Activated CD8-positive, alpha-beta T cell treated with anti-CD3 and anti-CD28 coated beads, Interleukin-2, amount 10 ng/mL, durations not matched to agents 7 days and 5 days (primary cell): ENCODE results near the gene BAZ2A. TPM values are rescaled to one million over a fixed set of nuclear protein-coding genes. Genes with fewer than 3 reads are reported as not detected.

Experiments used
- ATAC-seq: fragments of 150-1000 bp; cut with Tn5 transposase; one replicate; pipeline ENCODE4 v1.10.0; 2021; ENCODE audit warnings: moderate library complexity
- CTCF ChIA-PET: fragments of 350-600 bp; sonication (Branson Sonifier 250); formaldehyde crosslinking; loops from one replicate; lab custom pipeline; 2021; ENCODE audit warnings: antibody characterized with exemption; lab: Charles Lee
- POLR2A ChIA-PET: fragments of 350-600 bp; sonication (Branson Sonifier 250); formaldehyde crosslinking; loops from one replicate; lab custom pipeline; 2021; ENCODE audit warnings: antibody characterized with exemption; lab: Charles Lee
- DNase-seq: peaks from one replicate; pipeline ENCODE4 v3.0.0-alpha.2; 2020
- H3K27ac Mint-ChIP-seq: one replicate; pipeline ENCODE4 v1.8.0; 2021; ENCODE audit warnings: mild to moderate bottlenecking, mixed read lengths
- H3K27me3 Mint-ChIP-seq: one replicate; pipeline ENCODE4 v1.8.0; 2021; ENCODE audit warnings: low read depth, mixed read lengths
- H3K36me3 Mint-ChIP-seq: one replicate; pipeline ENCODE4 v1.8.0; 2021; ENCODE audit warnings: low read depth, mixed read lengths
- H3K4me1 Mint-ChIP-seq: one replicate; pipeline ENCODE4 v1.8.0; 2021; ENCODE audit warnings: low read depth, mixed read lengths
- H3K4me3 Mint-ChIP-seq: one replicate; pipeline ENCODE4 v1.8.0; 2021; ENCODE audit warnings: mild to moderate bottlenecking, mixed read lengths
- H3K9me3 Mint-ChIP-seq: one replicate; pipeline ENCODE4 v1.8.0; 2022; ENCODE audit warnings: mixed read lengths; ENCODE audit not compliant: insufficient read depth
- total RNA-seq, 2 experiments: library from RNA; stranded (reverse); gene quantifications; one replicate each; pipeline ENCODE4 v1.2.3, GENCODE V29; 2021

BAZ2A gene
- total RNA-seq, 2 experiments from 2014 or later = 92.2 to 96.0 TPM

DNA sequence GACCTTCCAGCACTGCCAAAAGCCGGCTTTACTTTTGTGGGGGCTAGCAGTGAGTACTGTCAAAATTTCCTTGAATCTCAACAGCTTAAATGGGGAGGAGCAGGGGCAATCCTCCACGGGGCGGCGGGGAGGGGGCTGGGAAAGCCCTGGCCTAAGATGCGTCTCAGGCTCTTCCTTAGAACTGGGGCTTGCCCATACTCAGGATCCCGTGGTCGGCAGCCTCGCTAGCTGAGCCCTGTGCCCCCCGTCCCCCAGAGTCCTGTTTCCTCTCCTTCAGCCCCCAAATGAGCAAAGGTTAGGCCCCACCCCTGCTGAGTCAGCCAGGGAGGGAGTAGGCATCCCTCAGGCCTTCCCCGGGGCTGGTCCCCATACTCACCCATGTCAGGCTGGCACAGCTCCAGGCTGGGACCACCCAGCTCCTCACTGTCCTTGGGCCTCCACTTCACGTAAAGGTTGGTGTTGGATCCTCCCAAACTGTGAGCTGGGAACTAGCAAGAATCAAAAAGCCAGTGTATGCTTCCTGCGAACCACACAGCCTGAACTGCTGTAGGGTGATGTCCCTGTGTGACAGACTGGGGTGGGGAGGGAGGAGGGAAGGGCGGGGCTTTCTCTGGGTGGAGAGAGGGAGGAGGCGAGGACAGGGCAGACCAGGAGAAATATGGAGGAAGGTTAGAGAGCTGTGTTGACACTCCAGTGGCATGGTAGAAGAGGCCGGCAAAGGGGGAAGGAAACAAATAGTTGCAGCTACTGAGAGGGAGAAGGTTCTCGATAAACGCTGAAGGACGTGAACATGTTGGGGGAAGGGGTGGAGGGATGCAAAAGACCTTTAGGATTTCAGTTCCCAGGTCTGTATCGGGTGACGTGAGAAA, 5.9 kb upstream of the BAZ2A start:
- Mint-ChIP-seq H3K4me1 (peaks cover 70% of the 10 kb centered on the region), H3K9me3 (no peaks in the 10 kb centered on the region)

DNA sequence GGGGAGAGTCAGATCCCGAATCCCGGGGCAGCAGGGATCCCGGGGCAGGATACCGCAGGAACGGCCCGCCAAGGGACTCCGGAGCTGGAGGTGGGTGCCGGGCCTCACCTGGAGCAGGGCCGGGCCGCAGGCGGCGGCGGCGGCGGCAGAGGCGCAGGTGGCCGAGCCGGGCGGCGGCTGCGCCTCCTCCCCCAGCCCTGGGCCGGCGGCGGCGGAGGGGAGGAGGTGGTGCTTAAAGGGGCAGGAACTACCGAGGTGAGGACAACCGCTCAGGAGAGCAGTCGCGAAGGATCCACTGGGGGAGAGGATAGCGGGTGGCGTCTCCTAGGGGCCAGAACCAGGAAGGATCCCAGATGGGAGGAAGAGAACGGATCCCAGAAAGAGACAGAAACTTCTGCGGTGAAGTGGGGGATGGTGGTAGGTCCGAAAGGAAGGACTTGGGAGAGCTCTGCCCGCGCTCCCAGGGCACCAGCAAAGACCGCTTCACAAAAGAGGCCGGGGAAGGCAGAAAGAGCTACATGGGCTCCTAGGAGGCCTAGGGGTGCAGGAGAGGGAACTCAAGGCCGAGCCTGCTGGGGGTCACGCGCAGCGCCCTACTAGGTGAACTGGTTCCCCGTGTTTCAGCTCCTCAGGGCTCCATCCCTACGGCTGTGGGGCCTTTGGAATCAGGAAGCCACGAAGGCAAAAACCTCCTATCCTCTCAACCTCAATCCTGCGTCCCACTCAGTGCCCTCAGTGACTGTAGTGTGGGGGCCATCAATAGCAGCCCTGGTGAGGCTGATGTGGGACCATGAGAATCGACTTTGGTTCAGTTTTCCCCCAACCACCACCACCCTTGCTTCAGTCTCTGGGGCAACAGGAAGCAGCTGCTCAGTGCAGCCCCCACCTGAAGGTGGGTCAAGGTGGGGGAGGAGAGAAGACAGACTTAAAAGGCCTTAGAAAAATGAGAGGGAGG, 5.0 kb upstream of the BAZ2A start:
- DNase-seq (peak; percentile 79), ATAC-seq (peak; percentile 52)
- ChIA-PET CTCF (interaction anchor here (0.9 to 4.0 kb wide), 22 partner anchors 7 to 608 kb away, joined by 3 to 50 read pairs (median 10); partner anchors contain the start of genes ATP5F1B, ESYT1, PTGES3 and RBMS2), POLR2A (interaction anchor here (0.5 to 3.7 kb wide), 13 partner anchors 9 to 444 kb away, joined by 3 to 49 read pairs (median 4); partner anchors contain the start of genes ATP5F1B, NACA, PTGES3 and STAT2)
- H3K27me3 Mint-ChIP-seq = no peaks in the 10 kb centered on the region
- H3K4me1 Mint-ChIP-seq = peaks cover 77% of the 10 kb centered on the region
- no peaks in the 10 kb centered on the region for H3K9me3 Mint-ChIP-seq
- peak overlapping the region; percentile 93 for H3K27ac Mint-ChIP-seq
- peaks cover 35% of the 10 kb centered on the region for H3K36me3 Mint-ChIP-seq
- H3K4me3 Mint-ChIP-seq = peak overlapping the region; percentile 88

More for the DNA sequence above, 5.9 kb upstream of the BAZ2A start:
- H3K36me3 Mint-ChIP-seq = peaks cover 34% of the 10 kb centered on the region
- H3K4me3 Mint-ChIP-seq = peak overlapping the region; percentile 88
- ChIA-PET CTCF (interaction anchor here (0.7 to 4.0 kb wide), 44 partner anchors 8 to 509 kb away, joined by 3 to 50 read pairs (median 6); partner anchors contain the start of genes ATP5F1B, ESYT1, NACA and PTGES3), POLR2A (interaction anchor here (0.6 to 3.7 kb wide), 17 partner anchors 8 to 443 kb away, joined by 3 to 49 read pairs (median 4); partner anchors contain the start of genes ATP5F1B, NACA and PTGES3)
- H3K27ac Mint-ChIP-seq = peak overlapping the region; percentile 93
- peak; percentile 93 for DNase-seq
- H3K27me3 Mint-ChIP-seq = no peaks in the 10 kb centered on the region
- ATAC-seq = peak; percentile 76

DNA sequence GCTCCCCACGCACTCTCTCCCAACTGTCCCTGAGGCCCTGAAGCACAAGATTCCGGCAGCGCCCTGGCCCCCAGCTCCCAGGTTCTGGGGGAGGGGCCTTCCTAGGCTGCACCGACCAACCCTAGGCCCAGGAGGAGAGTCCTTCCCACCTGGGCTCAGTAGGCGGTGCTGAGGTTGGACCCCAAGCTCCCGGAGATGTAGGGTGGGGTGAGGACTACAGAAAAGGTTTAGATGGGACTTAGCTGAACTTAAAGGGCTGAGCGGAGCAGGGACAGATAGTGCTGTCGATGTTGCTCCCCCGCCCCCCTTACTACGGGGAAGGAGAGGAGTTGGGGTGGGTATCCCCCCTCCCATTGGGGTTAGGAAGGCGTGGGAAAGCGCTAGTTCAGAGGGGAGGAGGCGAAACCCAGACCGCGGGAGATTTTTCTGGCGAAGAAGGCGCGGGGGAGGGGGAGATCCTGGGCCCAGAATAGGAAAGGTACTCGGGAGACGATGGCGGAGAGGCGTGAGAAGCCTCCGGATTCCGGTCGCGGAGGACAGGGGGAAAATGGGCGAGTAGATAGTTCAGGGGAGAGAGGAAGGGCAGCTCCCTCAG, 4.2 kb upstream of the BAZ2A start:
- Mint-ChIP-seq H3K4me1 (peaks cover 72% of the 10 kb centered on the region), H3K36me3 (peaks cover 30% of the 10 kb centered on the region), H3K4me3 (peak overlapping the region; percentile 88), H3K9me3 (no peaks in the 10 kb centered on the region), H3K27ac (peak overlapping the region; percentile 82), H3K27me3 (no peaks in the 10 kb centered on the region)
- POLR2A ChIA-PET = interaction anchor here (0.5 to 3.7 kb wide), 7 partner anchors 10 to 274 kb away, joined by 3 to 49 read pairs (median 4); partner anchors contain the start of genes ATP5F1B, NACA, PTGES3 and STAT2
- DNase-seq (peak; percentile 43), ATAC-seq (no peak)
- CTCF ChIA-PET = interaction anchor here (1.0 to 4.0 kb wide), 7 partner anchors 9 to 608 kb away, joined by 3 to 50 read pairs (median 5); partner anchors contain the start of gene ATP5F1B

DNA sequence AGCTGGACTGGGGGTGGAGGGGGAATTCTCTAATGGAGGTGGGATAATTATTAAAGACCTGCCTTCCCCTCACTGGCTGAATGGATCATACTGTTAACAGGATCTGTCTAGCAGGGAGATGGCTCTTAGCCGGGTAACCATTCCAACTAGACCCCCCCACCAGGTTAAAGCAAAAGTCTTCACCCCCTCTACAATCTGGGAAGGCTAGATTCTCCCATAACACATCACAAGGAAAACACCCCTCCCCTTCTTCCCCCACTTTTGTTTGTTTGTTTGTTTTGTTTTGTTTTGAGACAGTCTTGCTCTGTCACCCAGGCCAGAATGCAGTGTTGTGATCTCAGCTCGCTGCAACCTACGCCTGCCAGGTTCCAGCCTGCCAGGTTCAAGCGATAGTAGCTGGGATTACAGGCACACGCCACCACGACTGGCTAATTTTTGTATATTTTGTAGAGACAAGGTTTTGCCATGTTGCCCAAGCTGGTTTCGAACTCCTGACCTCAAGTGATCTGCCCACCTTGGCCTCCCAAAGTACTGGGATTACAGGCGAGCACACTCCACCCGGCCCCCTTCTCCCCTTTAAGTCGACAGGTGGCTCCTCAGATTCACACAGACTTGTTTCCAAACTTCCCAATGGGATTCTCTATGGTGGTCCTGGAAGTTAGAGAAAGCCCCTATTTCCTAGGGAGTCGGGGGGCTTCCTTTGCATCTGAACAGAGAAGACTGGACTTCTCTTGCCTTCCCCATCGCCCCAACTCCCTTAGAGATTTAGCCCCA, 3.5 kb upstream of the BAZ2A start:
- DNase-seq (no peak), ATAC-seq (no peak)
- Mint-ChIP-seq H3K4me1 (peaks cover 69% of the 10 kb centered on the region), H3K27me3 (no peaks in the 10 kb centered on the region), H3K27ac (peak overlapping the region; percentile 82), H3K4me3 (peak overlapping the region; percentile 88), H3K9me3 (no peaks in the 10 kb centered on the region), H3K36me3 (peaks cover 30% of the 10 kb centered on the region)
- CTCF ChIA-PET = interaction anchor here (1.0 to 4.0 kb wide), 8 partner anchors 9 to 609 kb away, joined by 3 to 50 read pairs (median 5); partner anchors contain the start of genes ATP5F1B and SMARCC2
- POLR2A ChIA-PET = interaction anchor here (0.5 to 3.7 kb wide), 6 partner anchors 10 to 274 kb away, joined by 3 to 49 read pairs (median 4); partner anchors contain the start of genes ATP5F1B, NACA, PTGES3 and STAT2

- no peaks in the 10 kb centered on the region for H3K9me3 Mint-ChIP-seq
- H3K27me3 Mint-ChIP-seq = no peaks in the 10 kb centered on the region
- POLR2A ChIA-PET = interaction anchor here (0.7 to 1.5 kb wide), 2 partner anchors 10 to 112 kb away, joined by 3 to 5 read pairs; partner anchors contain the start of gene RBMS2
- peak overlapping the region; percentile 48 for H3K27ac Mint-ChIP-seq
- H3K4me1 Mint-ChIP-seq = peaks cover 71% of the 10 kb centered on the region
- H3K4me3 Mint-ChIP-seq = peak overlapping the region; percentile 88
- CTCF ChIA-PET = interaction anchor here (1.1 to 4.0 kb wide), 5 partner anchors 13 to 610 kb away, joined by 3 to 50 read pairs (median 7); partner anchors contain the start of genes ATP5F1B and SMARCC2
- peaks cover 27% of the 10 kb centered on the region for H3K36me3 Mint-ChIP-seq
- no peak for ATAC-seq
- DNase-seq = no peak
Measured at GRCh38 chr12:56632701-56633467, 2.8 kb upstream of the BAZ2A start.

DNA sequence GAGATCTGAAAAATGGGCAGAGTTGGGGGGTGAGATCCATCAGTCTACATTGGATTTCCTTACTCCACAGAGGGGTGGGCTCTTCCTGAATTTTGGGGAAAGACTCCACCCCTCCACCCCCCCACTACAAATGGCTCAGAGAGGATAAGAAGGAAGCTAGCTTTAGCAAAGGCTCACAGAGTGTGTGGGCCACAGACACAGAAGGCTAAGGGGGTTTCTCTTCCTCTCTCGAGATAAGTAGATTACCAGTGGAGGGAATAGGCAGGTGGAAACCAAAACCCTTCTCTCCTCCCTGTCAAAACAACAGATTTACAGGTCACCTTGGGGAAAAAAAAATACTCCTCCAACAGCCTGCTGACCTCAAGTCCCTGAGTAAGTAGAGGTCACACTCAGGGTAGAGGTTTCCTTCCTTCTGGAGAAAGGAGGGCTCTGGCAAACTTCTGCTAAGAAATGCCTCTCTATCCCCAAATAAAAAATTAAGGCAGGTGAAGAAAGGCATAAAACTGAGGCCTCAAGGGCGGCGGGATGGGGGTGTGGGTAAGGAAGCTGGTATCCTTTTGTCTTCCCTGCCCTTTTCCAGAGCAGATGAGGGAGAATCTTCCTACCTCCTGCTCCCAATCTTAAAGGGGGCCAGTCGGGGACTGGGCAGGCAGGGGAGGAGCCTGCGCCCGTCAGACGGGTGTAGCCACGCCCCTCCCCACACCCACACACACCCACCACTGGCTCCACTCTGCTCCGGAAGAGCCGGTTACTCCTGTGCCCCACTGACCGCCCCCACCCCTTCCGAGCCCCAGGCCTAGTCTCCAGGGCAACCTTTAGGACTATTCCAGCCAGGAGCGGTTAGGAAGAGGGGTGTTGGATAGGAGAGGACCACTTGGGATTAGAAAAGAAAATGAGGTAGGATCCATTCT, 1.9 kb upstream of the BAZ2A start:
- POLR2A ChIA-PET = interaction anchor here (0.7 to 1.5 kb wide), 2 partner anchors 14 to 111 kb away, joined by 3 to 6 read pairs; partner anchors contain the start of genes ATP5F1B and RBMS2
- ATAC-seq = peak; percentile 13
- no peaks in the 10 kb centered on the region for H3K9me3 Mint-ChIP-seq
- peaks cover 67% of the 10 kb centered on the region for H3K4me1 Mint-ChIP-seq
- peak overlapping the region; percentile 88 for H3K4me3 Mint-ChIP-seq
- no peaks in the 10 kb centered on the region for H3K27me3 Mint-ChIP-seq
- CTCF ChIA-PET = interaction anchor here (1.1 to 2.3 kb wide), 2 partner anchors 118 to 443 kb away, joined by 3 to 7 read pairs; partner anchors contain the start of gene SMARCC2
- DNase-seq = peak; percentile 73
- peaks cover 20% of the 10 kb centered on the region for H3K36me3 Mint-ChIP-seq
- peak overlapping the region; percentile 48 for H3K27ac Mint-ChIP-seq

DNA sequence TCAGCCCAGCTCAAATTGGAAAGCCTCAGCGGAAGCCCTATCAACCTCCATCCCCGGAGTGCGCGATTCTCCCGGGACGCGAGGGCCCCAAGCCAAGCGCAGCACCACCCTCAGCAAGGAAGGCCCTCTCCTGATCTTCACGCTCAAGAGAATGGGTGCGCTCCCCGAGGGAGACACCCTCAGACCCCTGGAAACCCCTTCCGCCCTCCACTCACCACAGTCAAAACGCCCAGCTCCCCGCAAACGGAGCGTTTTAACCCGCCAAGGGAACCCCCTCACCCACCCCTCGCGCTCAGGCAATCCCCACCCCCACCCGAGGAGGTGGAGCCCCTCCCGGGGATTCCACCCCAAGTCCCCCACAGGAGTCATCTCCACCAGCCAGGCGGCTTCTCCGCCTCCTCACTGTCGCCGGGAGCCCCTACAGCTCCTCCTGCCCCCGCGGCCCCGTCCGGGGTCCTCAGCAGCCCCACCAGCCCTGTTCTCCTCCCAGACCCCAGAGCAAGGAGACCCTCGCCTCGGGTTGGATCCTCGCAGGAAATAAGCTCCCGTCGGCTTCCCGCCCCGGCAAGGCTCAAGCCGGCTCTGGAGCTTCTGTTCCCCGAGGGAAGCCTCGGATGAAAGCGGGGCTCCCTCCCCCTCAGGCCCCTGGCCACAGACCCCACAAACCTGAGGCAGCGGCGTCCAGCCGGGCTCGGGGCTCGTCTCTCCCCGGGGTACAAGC, 507 bp downstream of the BAZ2A start:
- CTCF ChIA-PET = interaction anchor here (0.9 to 2.4 kb wide), 12 partner anchors 10 to 482 kb away, joined by 3 to 16 read pairs (median 4); partner anchors contain the start of genes ATP5F1B, RBMS2 and STAT6
- H3K27ac Mint-ChIP-seq = peak overlapping the region; percentile 83
- POLR2A ChIA-PET = interaction anchor here (0.6 to 3.3 kb wide), 13 partner anchors 9 to 471 kb away, joined by 3 to 27 read pairs (median 7); partner anchors contain the start of genes ATP5F1B, MYL6, NACA and PTGES3
- peaks cover 33% of the 10 kb centered on the region for H3K36me3 Mint-ChIP-seq
- peaks cover 68% of the 10 kb centered on the region for H3K4me1 Mint-ChIP-seq
- ATAC-seq = peak; percentile 21
- H3K9me3 Mint-ChIP-seq = no peaks in the 10 kb centered on the region
- H3K4me3 Mint-ChIP-seq = peak overlapping the region; percentile 84
- no peaks in the 10 kb centered on the region for H3K27me3 Mint-ChIP-seq
- peak; percentile 49 for DNase-seq
